ENCODE data around the gene PAGR1.
"Not testable (repeated sequence)": the region's sequence is repeated elsewhere in the genome, so short reads cannot be mapped to it uniquely, and the experiment has no call there.

The PAGR1 gene

DNA sequence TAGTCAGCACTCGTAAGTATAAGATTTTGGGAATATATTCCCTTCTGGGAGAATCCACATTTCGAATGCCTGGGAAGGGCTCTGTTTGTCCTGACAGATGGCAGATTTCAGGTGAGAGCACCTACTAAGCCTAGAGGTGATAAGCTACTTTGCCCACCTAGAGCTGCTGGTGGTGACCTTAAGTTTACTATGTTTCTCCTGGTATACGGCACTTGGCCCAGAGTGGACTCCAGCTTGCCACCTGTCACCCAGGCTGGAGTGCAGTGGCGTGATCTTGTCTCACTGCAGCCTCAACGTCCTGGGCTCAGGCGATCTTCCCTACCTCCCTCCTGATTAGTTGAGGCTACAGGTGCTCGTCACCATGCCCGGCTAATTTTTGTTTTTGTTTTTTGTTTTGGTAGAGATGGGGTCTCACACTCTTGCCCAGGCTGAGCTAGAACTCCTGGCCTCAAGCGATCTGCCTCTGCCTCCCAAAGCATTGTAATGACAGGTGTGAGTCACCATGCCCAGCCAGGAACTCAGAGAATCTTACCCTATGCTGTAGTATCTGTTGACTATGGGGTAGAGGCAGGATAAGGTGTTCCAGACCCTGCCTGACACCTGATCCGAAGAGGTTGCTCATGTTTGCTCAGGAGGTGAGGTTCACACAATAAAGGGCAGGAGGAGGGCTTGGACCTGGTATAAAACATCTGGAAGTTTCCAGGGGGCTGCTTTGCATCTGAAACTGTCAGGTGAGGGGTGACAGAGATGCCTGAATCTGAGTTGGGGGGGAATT is 38.2 kb upstream of the PAGR1 start, which contains the start of gene ZG16:
ZG16 (plus strand) TSS at position 681 of the 775 bp plus-strand sequence. CDS start 1,011 bp downstream, outside the sequence.
- no peak within 1 kb of the TSS for H3K4me3 ChIP-seq (IDR thresholded peaks at IDR 0.05; ENCODE audit: insufficient read depth, low read depth, low read length)
- no peaks in the 10 kb centered on the region for H3K36me3 ChIP-seq (ENCODE audit: insufficient read depth)
- no peaks in the 10 kb centered on the region for H4K20me1 ChIP-seq (ENCODE audit: insufficient read depth)
- no peak within 1 kb of the TSS for H2AFZ ChIP-seq (ENCODE audit: low read depth)
- TF ChIP-seq, protein P1, sequence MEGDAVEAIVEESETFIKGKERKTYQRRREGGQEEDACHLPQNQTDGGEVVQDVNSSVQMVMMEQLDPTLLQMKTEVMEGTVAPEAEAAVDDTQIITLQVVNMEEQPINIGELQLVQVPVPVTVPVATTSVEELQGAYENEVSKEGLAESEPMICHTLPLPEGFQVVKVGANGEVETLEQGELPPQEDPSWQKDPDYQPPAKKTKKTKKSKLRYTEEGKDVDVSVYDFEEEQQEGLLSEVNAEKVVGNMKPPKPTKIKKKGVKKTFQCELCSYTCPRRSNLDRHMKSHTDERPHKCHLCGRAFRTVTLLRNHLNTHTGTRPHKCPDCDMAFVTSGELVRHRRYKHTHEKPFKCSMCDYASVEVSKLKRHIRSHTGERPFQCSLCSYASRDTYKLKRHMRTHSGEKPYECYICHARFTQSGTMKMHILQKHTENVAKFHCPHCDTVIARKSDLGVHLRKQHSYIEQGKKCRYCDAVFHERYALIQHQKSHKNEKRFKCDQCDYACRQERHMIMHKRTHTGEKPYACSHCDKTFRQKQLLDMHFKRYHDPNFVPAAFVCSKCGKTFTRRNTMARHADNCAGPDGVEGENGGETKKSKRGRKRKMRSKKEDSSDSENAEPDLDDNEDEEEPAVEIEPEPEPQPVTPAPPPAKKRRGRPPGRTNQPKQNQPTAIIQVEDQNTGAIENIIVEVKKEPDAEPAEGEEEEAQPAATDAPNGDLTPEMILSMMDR (conservative IDR thresholded peaks at IDR 0.05; ENCODE audit: low read depth, low read length): no peak
- no peak within 1 kb of the TSS for H3K27ac ChIP-seq
- H3K9ac ChIP-seq: no peak within 1 kb of the TSS
- H3K79me2 ChIP-seq (ENCODE audit: insufficient read depth, low read depth): no peaks in the 10 kb centered on the region
- no peaks in the 10 kb centered on the region for H3K4me1 ChIP-seq (ENCODE audit: low read depth, poor library complexity, severe bottlenecking)
- no peak within 1 kb of the TSS for H3K4me2 ChIP-seq
- H3K27me3 ChIP-seq (ENCODE audit: insufficient read depth, low read depth): 0 out of 2 replicates have a peak, but pooled peaks cover 4% of the 10 kb centered on the region

DNA sequence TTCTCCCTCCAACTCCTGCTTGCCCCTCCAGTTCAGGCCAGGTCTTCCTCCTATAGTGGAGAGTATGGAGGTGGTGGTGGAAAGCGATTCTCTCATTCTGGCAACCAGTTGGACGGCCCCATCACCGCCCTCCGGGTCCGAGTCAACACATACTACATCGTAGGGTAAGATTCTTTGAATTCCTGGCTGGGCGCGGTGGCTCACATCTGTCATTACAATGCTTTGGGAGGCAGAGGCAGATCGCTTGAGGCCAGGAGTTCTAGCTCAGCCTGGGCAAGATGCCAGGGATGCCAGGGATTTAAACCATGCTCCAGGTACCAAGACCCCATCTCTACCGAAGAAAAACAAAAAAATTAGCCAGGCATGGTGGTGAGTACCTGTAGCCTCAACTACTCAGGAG is 36.5 kb upstream of the PAGR1 start:
- Histone ChIP-seq H3K9ac (no peak overlapping the region), H4K20me1 (ENCODE audit: insufficient read depth) (no peaks in the 10 kb centered on the region), H3K4me1 (ENCODE audit: low read depth, poor library complexity, severe bottlenecking) (no peaks in the 10 kb centered on the region), H3K79me2 (ENCODE audit: insufficient read depth, low read depth) (no peaks in the 10 kb centered on the region), H3K27me3 (ENCODE audit: insufficient read depth, low read depth) (0 out of 2 replicates have a peak, but pooled peaks cover 4% of the 10 kb centered on the region), H3K36me3 (ENCODE audit: insufficient read depth) (no peaks in the 10 kb centered on the region), H3K4me3 (IDR thresholded peaks at IDR 0.05; ENCODE audit: insufficient read depth, low read depth, low read length) (no peak overlapping the region), H2AFZ (ENCODE audit: low read depth) (no peak overlapping the region), H3K4me2 (no peak overlapping the region), H3K27ac (no peak overlapping the region)
- TF ChIP-seq, protein P1 (conservative IDR thresholded peaks at IDR 0.05; ENCODE audit: low read depth, low read length): no peak

DNA sequence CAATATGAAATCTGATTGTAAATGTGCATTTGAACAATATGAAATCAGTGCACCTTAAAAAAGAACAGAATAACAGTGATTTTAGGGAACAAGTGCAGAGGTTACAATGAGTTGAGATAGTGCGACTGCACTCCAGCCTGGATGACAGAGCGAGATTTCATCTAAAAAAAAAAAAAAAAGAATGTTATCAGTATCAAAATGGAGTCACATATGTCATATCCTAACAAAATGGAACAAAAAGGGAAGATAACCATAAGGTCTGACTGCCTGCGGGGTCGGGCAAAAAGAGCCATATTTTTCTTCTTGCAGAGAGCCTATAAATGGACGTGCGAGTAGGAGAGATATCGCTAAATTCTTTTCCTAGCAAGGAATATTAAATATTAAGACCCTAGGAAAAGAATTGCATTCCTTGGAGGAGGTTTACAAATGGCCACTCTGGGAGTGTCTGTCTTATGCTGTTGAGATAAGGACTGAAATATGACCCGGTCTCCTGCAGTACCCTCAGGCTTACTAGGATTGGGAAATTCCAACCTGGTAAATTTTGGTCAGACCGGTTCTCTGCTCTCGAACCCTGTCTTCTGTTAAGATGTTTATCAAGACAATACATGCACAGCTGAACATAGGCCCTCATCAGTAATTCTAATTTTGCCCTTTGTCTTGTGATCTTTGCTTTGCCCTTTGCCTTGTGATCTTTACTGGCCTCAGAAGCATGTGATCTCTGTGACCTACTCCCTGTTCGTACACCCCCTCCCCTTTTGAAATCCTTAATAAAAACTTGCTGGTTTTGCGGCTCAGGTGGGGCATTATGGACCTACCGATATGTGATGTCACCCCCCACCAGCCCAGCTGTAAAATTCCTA is 32.6 kb upstream of the PAGR1 start:
- H3K4me2 ChIP-seq; H2AFZ ChIP-seq (ENCODE audit: low read depth): not testable (repeated sequence)

DNA sequence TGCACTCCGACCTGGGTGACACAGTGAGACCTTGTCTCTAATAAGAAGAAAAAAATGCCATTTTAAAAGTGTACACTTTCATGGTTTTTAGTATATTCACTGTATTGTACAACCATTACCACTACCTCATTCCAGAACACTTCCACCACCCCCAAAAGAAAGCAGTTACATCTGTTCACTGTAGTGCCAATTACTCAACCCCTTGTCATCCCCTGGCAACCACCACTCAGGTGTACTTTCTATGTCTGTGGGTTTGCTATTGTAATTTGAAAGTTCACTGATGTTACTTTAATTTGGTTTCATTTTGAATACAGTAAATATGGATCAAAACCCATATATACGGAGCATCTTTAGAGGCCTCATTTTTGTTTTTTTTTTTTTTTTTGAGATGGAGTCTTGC is 31.8 kb upstream of the PAGR1 start:
- Histone ChIP-seq H3K4me2 (no peak overlapping the region), H3K27ac (no peak overlapping the region), H3K27me3 (ENCODE audit: insufficient read depth, low read depth) (no peaks in the 10 kb centered on the region), H3K4me3 (IDR thresholded peaks at IDR 0.05; ENCODE audit: insufficient read depth, low read depth, low read length) (no peak overlapping the region), H4K20me1 (ENCODE audit: insufficient read depth) (no peaks in the 10 kb centered on the region), H3K79me2 (ENCODE audit: insufficient read depth, low read depth) (no peaks in the 10 kb centered on the region), H3K9ac (no peak overlapping the region), H3K4me1 (ENCODE audit: low read depth, poor library complexity, severe bottlenecking) (no peaks in the 10 kb centered on the region), H3K36me3 (ENCODE audit: insufficient read depth) (no peaks in the 10 kb centered on the region), H2AFZ (ENCODE audit: low read depth) (no peak overlapping the region)
- TF ChIP-seq, protein P1 (conservative IDR thresholded peaks at IDR 0.05; ENCODE audit: low read depth, low read length): no peak

More for the DNA sequence above, 32.6 kb upstream of the PAGR1 start:
- not testable (repeated sequence) for H3K4me1 ChIP-seq (ENCODE audit: low read depth, poor library complexity, severe bottlenecking); H3K27me3 ChIP-seq (ENCODE audit: insufficient read depth, low read depth); H3K9ac ChIP-seq; H3K36me3 ChIP-seq (ENCODE audit: insufficient read depth); H4K20me1 ChIP-seq (ENCODE audit: insufficient read depth); H3K27ac ChIP-seq; H3K79me2 ChIP-seq (ENCODE audit: insufficient read depth, low read depth); H3K4me3 ChIP-seq (IDR thresholded peaks at IDR 0.05; ENCODE audit: insufficient read depth, low read depth, low read length)
